Endodermal cell (in vitro differentiated cells): Measurements from ENCODE around the gene CSNK1G2. TPM values are rescaled to one million over a fixed set of nuclear protein-coding genes. Genes with fewer than 3 reads are reported as not detected.

Source experiments
- DNase-seq: peaks from one replicate; pipeline ENCODE4 v3.0.0-alpha.2; 2017
- H3K27ac ChIP-seq: 2 replicates; pipeline ENCODE4 v1.5.1; 2013; ENCODE audit warnings: mild to moderate bottlenecking, low read depth, low read length, moderate library complexity
- H3K27me3 ChIP-seq: 2 replicates; pipeline ENCODE4 v1.6.1; 2013; ENCODE audit warnings: mild to moderate bottlenecking, low read length, moderate library complexity; ENCODE audit not compliant: insufficient read depth, control insufficient read depth, poor library complexity, severe bottlenecking
- H3K36me3 ChIP-seq: 2 replicates; pipeline ENCODE4 v1.7.0; 2013; ENCODE audit warnings: mild to moderate bottlenecking, low read length, moderate library complexity; ENCODE audit not compliant: control insufficient read depth, insufficient read depth
- H3K4me1 ChIP-seq: one replicate; pipeline ENCODE4 v1.7.0; 2013; ENCODE audit warnings: low read length; ENCODE audit not compliant: control insufficient read depth, insufficient read depth
- H3K4me3 ChIP-seq: 2 replicates; pipeline ENCODE4 v1.5.1; 2013; ENCODE audit warnings: mild to moderate bottlenecking, low read length, moderate library complexity
- H3K9ac ChIP-seq: 2 replicates; pipeline ENCODE4 v1.6.1; 2013; ENCODE audit warnings: mild to moderate bottlenecking, low read length, moderate library complexity; ENCODE audit not compliant: poor library complexity, severe bottlenecking; ENCODE audit errors: extremely low read depth
- H3K9me3 ChIP-seq: 2 replicates; pipeline ENCODE4 v1.6.1; 2013; ENCODE audit warnings: mild to moderate bottlenecking, low read length, moderate library complexity; ENCODE audit not compliant: control insufficient read depth
- H3K27ac Mint-ChIP-seq: 2 replicates; pipeline ENCODE4 v1.8.0; 2020; ENCODE audit warnings: mixed read lengths
- H3K27me3 Mint-ChIP-seq: 2 replicates; pipeline ENCODE4 v1.8.0; 2021; ENCODE audit warnings: mild to moderate bottlenecking, mixed read lengths; ENCODE audit not compliant: insufficient read depth
- H3K36me3 Mint-ChIP-seq: 2 replicates; pipeline ENCODE4 v1.8.0; 2020; ENCODE audit warnings: low read depth, mixed read lengths
- H3K4me1 Mint-ChIP-seq: 2 replicates; pipeline ENCODE4 v1.8.0; 2020; ENCODE audit warnings: mixed read lengths
- H3K4me3 Mint-ChIP-seq: 2 replicates; pipeline ENCODE4 v1.8.0; 2020; ENCODE audit warnings: mild to moderate bottlenecking, moderate library complexity, mixed read lengths
- H3K9me3 Mint-ChIP-seq: 2 replicates; pipeline ENCODE4 v1.8.0; 2020; ENCODE audit warnings: mild to moderate bottlenecking, mixed read lengths
- WGBS, 2 experiments: methylation state at CpG; one replicate each; pipeline versions ENCODE4 v1.1.5 to v1.1.7; 2013; ENCODE audit warnings: missing lambda C conversion rate in 2 of 2, mixed read lengths in 1 of 2; ENCODE audit not compliant: insufficient coverage in 1 of 2, insufficient read length in 1 of 2; 5-methylcytosine and 5-hydroxymethylcytosine counted together
- total RNA-seq, 2 donors: library from RNA; stranded (reverse); fragmentation: NEBNext Ultra II Directional in 1 of 2; extraction: Animal tissue kit (Norgen Biotek cat#: 25700) in 1 of 2; gene quantifications; 2 replicates in 1 of 2; 3 replicates in 1 of 2; pipeline ENCODE4 v1.2.1, GENCODE V29; 2021
- TF ChIP-seq, protein P1 (sequence below): fragments of 200-600 bp; sonication (generic); conservative IDR thresholded peaks from 2 replicates; pipeline ENCODE4 v1.5.0; 2021; ENCODE audit warnings: antibody characterized with exemption, mild to moderate bottlenecking

Gene CSNK1G2
- total RNA-seq, 2 donors from 2014 or later = 111 to 112 TPM

DNA sequence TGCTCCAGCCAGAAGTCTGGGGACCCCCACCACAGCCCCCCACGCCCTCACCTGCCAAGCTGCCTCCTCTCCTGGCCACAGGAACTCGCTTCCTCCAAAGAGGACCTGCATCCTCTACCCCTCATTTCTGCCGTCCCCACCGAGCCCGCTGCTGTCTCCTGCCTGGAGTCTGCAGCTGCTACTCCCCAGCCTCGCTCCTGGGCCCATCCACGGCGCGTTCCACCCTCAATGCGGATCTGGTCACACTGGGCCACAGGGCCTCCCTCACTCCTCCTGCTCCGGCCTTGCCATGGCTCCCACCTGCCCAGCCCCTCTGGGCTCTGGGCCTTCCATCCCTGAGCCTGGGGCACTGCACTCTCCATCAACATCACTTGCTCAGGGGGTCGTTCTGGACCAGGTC, 70.2 kb downstream of the CSNK1G2 start:
- Histone ChIP-seq H3K9ac (no peak overlapping the region), H3K36me3 (peaks cover 5% of the 10 kb centered on the region), H3K9me3 (no peaks in the 10 kb centered on the region), H3K4me3 (no peak overlapping the region), H3K27ac (no peak overlapping the region), H3K4me1 (no peaks in the 10 kb centered on the region), H3K27me3 (no peaks in the 10 kb centered on the region)
- H3K9me3 Mint-ChIP-seq = no peaks in the 10 kb centered on the region
- WGBS, 2 experiments = 96 to 97% methylated on average over 11 to 12 of the region's 12 CpGs
- TF ChIP-seq, protein P1, sequence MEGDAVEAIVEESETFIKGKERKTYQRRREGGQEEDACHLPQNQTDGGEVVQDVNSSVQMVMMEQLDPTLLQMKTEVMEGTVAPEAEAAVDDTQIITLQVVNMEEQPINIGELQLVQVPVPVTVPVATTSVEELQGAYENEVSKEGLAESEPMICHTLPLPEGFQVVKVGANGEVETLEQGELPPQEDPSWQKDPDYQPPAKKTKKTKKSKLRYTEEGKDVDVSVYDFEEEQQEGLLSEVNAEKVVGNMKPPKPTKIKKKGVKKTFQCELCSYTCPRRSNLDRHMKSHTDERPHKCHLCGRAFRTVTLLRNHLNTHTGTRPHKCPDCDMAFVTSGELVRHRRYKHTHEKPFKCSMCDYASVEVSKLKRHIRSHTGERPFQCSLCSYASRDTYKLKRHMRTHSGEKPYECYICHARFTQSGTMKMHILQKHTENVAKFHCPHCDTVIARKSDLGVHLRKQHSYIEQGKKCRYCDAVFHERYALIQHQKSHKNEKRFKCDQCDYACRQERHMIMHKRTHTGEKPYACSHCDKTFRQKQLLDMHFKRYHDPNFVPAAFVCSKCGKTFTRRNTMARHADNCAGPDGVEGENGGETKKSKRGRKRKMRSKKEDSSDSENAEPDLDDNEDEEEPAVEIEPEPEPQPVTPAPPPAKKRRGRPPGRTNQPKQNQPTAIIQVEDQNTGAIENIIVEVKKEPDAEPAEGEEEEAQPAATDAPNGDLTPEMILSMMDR = no peak
- H3K27ac Mint-ChIP-seq = no peak overlapping the region
- H3K36me3 Mint-ChIP-seq = peaks cover 41% of the 10 kb centered on the region
- H3K4me1 Mint-ChIP-seq = no peaks in the 10 kb centered on the region
- H3K4me3 Mint-ChIP-seq = no peak overlapping the region
- DNase-seq = no peak
- H3K27me3 Mint-ChIP-seq = no peaks in the 10 kb centered on the region

DNA sequence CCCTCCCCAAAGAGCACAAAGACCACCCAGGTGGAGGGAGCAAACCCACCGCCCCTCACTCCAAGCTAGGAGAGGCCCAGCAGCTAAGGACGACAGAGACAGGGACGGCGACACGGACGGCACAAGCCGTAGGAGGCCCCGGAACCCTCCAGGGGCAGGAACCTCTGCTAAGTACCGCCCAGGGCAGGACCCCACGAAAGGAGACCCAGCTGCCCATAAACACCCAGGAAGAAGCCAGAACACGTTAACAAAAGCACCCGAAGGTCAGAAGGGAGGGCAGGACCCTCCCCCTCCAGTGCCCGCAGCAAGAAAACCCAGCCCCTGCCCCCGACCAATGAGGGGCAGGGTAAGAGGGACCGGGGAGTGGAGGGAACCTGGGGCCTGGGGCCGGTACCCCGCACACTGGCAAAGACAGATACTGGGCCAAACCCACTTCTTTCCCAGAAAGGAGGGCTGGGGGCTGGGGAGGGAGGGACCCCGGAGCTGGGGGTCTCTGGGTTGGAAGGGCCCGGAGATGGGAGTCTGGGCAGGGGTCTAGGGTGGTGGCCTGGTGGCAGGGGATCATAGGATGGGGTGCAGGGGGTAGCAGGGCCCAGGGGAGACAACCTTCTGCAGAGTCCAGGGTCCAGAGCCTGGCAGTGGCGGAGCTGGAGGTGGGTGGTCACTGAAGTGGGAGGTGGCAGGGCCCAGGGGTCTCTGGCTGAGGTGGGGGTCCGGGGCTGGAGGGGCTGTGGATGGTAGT, 72.1 kb downstream of the CSNK1G2 start:
- H3K27ac ChIP-seq = no peak overlapping the region
- DNase-seq = no peak

DNA sequence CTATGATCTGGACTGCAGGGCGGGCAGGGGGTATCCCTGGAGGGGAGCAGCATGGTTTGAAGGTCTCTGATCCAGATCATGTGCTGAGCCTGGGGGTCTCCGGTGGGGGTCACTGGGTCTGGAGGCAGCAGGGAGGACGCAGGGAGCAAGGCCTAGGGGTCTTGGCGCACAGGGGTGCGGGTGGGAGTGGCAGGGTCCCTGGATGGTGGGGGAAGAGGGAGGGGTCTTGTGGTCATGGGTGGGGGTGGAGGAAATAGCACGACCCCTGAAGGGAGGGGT, 72.7 kb downstream of the CSNK1G2 start:
- Mint-ChIP-seq H3K36me3 (peaks cover 31% of the 10 kb centered on the region), H3K4me3 (peak overlapping the region; percentile 55), H3K4me1 (no peaks in the 10 kb centered on the region), H3K27ac (no peak overlapping the region), H3K27me3 (no peaks in the 10 kb centered on the region), H3K9me3 (no peaks in the 10 kb centered on the region)
- H3K27me3 ChIP-seq = no peaks in the 10 kb centered on the region
- H3K36me3 ChIP-seq = peaks cover 5% of the 10 kb centered on the region
- no peak for DNase-seq
- TF ChIP-seq, protein P1 = no peak
- no peaks in the 10 kb centered on the region for H3K4me1 ChIP-seq
- WGBS, 2 experiments = 89 to 97% methylated on average over 6 of the region's 6 CpGs
- no peak overlapping the region for H3K9ac ChIP-seq
- H3K9me3 ChIP-seq = no peaks in the 10 kb centered on the region
- no peak overlapping the region for H3K4me3 ChIP-seq
- H3K27ac ChIP-seq = no peak overlapping the region

More for the DNA sequence above, 72.1 kb downstream of the CSNK1G2 start:
- Mint-ChIP-seq H3K4me1 (no peaks in the 10 kb centered on the region), H3K4me3 (peak overlapping the region; percentile 55), H3K27ac (peak overlapping the region; percentile 64), H3K27me3 (no peaks in the 10 kb centered on the region), H3K9me3 (no peaks in the 10 kb centered on the region), H3K36me3 (peaks cover 34% of the 10 kb centered on the region)
- H3K4me1 ChIP-seq = no peaks in the 10 kb centered on the region
- TF ChIP-seq, protein P1 = no peak
- WGBS, 2 experiments = 88% methylated on average over 12 to 21 of the region's 21 CpGs
- no peak overlapping the region for H3K4me3 ChIP-seq
- H3K9ac ChIP-seq = no peak overlapping the region
- peaks cover 5% of the 10 kb centered on the region for H3K36me3 ChIP-seq
- no peaks in the 10 kb centered on the region for H3K27me3 ChIP-seq
- H3K9me3 ChIP-seq = no peaks in the 10 kb centered on the region
